PC-3 (cell line): ENCODE data around the gene LEF1. TPM values are rescaled to one million over a fixed set of nuclear protein-coding genes. Genes with fewer than 3 reads are reported as not detected.

ENCODE experiments used
- ATAC-seq: fragments of 200-7000 bp; cut with Tn5 transposase; 2 replicates; pipeline ENCODE4 v1.9.1; 2020; ENCODE audit warnings: mild to moderate bottlenecking, moderate library complexity
- Bru-seq: library from RNA; stranded (reverse); fragments of 400-500 nt; gene quantifications from one replicate; lab custom pipeline; 2021; lab: Mats Ljungman, UMichigan
- BruChase-seq, 2 experiments: library from RNA; stranded (reverse); fragments of 400-500 nt; gene quantifications; one replicate each; lab custom pipeline; 2021; lab: Mats Ljungman, UMichigan
- BruUV-seq: library from RNA; stranded (reverse); fragments of 400-500 nt; replicated peaks from 2 replicates; lab custom pipeline; 2021; lab: Mats Ljungman, UMichigan
- CTCF ChIA-PET: fragments of 300-600 bp; sonication (Branson Sonifier 250); formaldehyde crosslinking; loops from one replicate; lab custom pipeline; 2022; ENCODE audit warnings: antibody characterized with exemption; lab: Charles Lee
- POLR2A ChIA-PET: fragments of 300-600 bp; sonication (Branson Sonifier 250); formaldehyde crosslinking; loops from one replicate; lab custom pipeline; 2022; ENCODE audit warnings: antibody characterized with exemption; ENCODE audit not compliant: unreplicated experiment; lab: Charles Lee
- DNase-seq: peaks from one replicate; pipeline ENCODE4 v3.0.0-alpha.2; 2015
- H2AFZ ChIP-seq: fragments of 300-600 bp; sonication (generic); 2 replicates; pipeline ENCODE4 v1.6.0; 2016; ENCODE audit warnings: antibody characterized with exemption, low read length
- H3F3A ChIP-seq: fragments of 300-600 bp; sonication (generic); one replicate; pipeline ENCODE4 v1.6.0; 2017; ENCODE audit warnings: antibody characterized with exemption, low read length, control low read depth, mild to moderate bottlenecking; ENCODE audit not compliant: unreplicated experiment
- H3K27ac ChIP-seq: fragments of 300-600 bp; sonication (generic); 2 replicates; pipeline ENCODE4 v1.5.1; 2016; ENCODE audit warnings: mild to moderate bottlenecking, low read length
- H3K27me3 ChIP-seq: fragments of 300-600 bp; sonication (generic); 2 replicates; pipeline ENCODE4 v1.6.1; 2016; ENCODE audit warnings: low read length, mixed read lengths
- H3K36me3 ChIP-seq: fragments of 300-600 bp; sonication (generic); 2 replicates; pipeline ENCODE4 v1.6.1; 2016; ENCODE audit warnings: low read depth, mixed run types, low read length, mixed read lengths
- H3K4me1 ChIP-seq: fragments of 300-600 bp; sonication (generic); 2 replicates; pipeline ENCODE4 v1.5.1; 2016; ENCODE audit warnings: low read length; ENCODE audit not compliant: insufficient read depth
- H3K4me2 ChIP-seq: fragments of 300-600 bp; sonication (generic); 2 replicates; pipeline ENCODE4 v1.6.0; 2016; ENCODE audit warnings: low read length
- H3K4me3 ChIP-seq: fragments of 300-600 bp; sonication (generic); 2 replicates; pipeline ENCODE4 v1.5.1; 2016; ENCODE audit warnings: mild to moderate bottlenecking, low read length, mixed read lengths
- H3K79me2 ChIP-seq: fragments of 300-600 bp; sonication (generic); 2 replicates; pipeline ENCODE4 v1.6.1; 2017; ENCODE audit warnings: low read length, mixed read lengths
- H3K9ac ChIP-seq: fragments of 300-600 bp; sonication (generic); 2 replicates; pipeline ENCODE4 v1.6.0; 2016; ENCODE audit warnings: mild to moderate bottlenecking, low read length
- H3K9me2 ChIP-seq: fragments of 300-600 bp; sonication (generic); replicated peaks from 2 replicates; pipeline ENCODE4 v1.6.1; 2016; ENCODE audit warnings: mixed run types, low read length, mixed read lengths
- H3K9me3 ChIP-seq: fragments of 300-600 bp; sonication (generic); 2 replicates; pipeline ENCODE4 v1.6.1; 2016; ENCODE audit warnings: low read length, mixed read lengths
- H4K20me1 ChIP-seq: fragments of 300-600 bp; sonication (generic); 2 replicates; pipeline ENCODE4 v1.6.1; 2016; ENCODE audit warnings: low read length, mixed read lengths
- CTCF ChIP-seq: fragments of 300-600 bp; sonication (generic); conservative IDR thresholded peaks from 2 replicates; pipeline ENCODE4 v1.5.1; 2017; ENCODE audit warnings: antibody characterized with exemption, low read depth, mild to moderate bottlenecking, low read length
- EZH2 ChIP-seq: fragments of 300-600 bp; sonication (generic); IDR thresholded peaks from one replicate; pipeline ENCODE4 v1.6.1; 2017; ENCODE audit warnings: antibody characterized with exemption, mild to moderate bottlenecking, low read length; ENCODE audit not compliant: unreplicated experiment
- EZH2phosphoT487 ChIP-seq: fragments of 300-600 bp; sonication (generic); IDR thresholded peaks from 2 replicates; pipeline ENCODE4 v1.6.1; 2018; ENCODE audit warnings: mild to moderate bottlenecking, antibody characterized with exemption, low read length, borderline replicate concordance
- intact Hi-C: fragments of 100-400 bp; cut with micrococcal nuclease; formaldehyde crosslinking; loops from 2 replicates; pipeline ENCODE4 v1.9.0; 2023
- long read RNA-seq: library from polyadenylated mRNA; unstranded; transcript quantifications from one replicate; pipeline ENCODE4 v2.0.0, GENCODE V29; 2021; ENCODE audit not compliant: unreplicated experiment
- total RNA-seq: library from RNA; depleted of rRNA; stranded (reverse); fragments of >200 nt; gene quantifications from 2 replicates; pipeline ENCODE4 v1.2.3, GENCODE V29; 2014; rRNA removed

The LEF1 gene
- total RNA-seq (0.58 and 2.4 TPM in 2 replicates), Bru-seq, nascent RNA (percentile 22 among the genes with signal in this experiment), BruChase-seq, experiment 1, labeled RNA remaining after a 6-hour chase (percentile 12 among the genes with signal in this experiment), BruChase-seq, experiment 2, labeled RNA remaining after a 2-hour chase (percentile 12 among the genes with signal in this experiment)
- long read RNA-seq, partial matches to known transcripts, result 0 of 4 reads
- long read RNA-seq, other reads (novel, unspliced or antisense), result 1 of 4 reads

DNA sequence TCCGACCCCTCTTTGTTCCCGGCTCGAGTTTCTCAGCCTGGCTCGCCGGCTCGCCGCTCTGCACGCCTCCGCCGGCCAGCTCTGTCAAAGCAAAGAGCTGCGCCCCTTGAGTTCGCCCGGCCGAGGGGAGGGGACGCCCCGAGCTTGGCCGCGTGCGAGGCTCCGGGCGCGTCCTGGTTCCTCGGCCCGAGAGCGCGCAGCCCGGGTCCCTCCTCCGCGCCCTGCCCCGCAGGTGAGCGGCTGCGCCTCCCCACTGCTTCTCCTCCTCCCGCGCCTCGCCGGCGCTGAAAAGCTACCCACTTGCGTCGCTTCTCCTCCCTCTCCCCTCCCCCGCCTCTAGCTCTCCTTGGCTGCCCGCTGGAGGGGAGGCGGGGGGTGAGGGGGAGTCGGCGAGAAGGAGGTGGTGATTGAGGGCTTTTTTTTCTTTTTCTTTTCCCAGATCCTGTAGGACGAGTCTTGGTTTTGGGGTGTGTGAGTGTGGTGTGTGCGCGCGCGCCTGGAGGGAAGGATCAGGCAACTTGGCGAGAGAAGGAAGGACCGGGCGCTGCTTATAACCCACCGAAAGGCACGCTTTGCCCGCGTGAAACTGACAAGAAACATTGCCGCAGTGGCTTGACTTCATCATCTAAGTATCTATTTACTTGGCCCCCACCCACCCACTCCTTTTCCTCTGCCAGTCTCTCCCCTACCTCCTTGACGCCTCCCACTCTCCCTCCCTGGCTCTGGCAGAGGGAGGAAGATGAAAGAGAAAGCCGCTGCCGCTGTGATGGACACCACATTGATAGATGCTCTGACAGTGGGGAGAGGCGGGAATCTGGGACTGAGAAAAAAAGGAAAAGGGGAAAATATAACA, at the start of gene LEF1:
Gene LEF1, minus strand, starts transcription at position 262 of the 853 bp plus-strand sequence. CDS start 1,165 bp downstream, outside the sequence.
- peak within 1 kb of the TSS; percentile 94 for H3K4me2 ChIP-seq
- H3K27me3 ChIP-seq, result peaks cover 73% of the 10 kb centered on the region
- DNase-seq, result peak; percentile 20
- CTCF ChIA-PET, result no interaction called here
- POLR2A ChIA-PET, result interaction anchor here (0.8 kb wide), 1 partner anchor 144 kb away, joined by 13 read pairs; no protein-coding TSS in a partner anchor
- H3K4me1 ChIP-seq, result no peaks in the 10 kb centered on the region
- peak within 1 kb of the TSS; percentile 69 for H3K4me3 ChIP-seq
- no peaks in the 10 kb centered on the region for H3K9me3 ChIP-seq
- intact Hi-C loops, result loop anchor here (5.0 to 10.0 kb wide), 2 partner anchors 52 to 104 kb away; no protein-coding TSS in a partner anchor
- no TSS peak for BruUV-seq
- no peak within 1 kb of the TSS for H3K9ac ChIP-seq
- peak within 1 kb of the TSS; percentile 81 for H2AFZ ChIP-seq
- no peaks in the 10 kb centered on the region for H3F3A ChIP-seq
- no peak for TF ChIP-seq EZH2
- peak; percentile 54; the same call in 1 of the 2 replicates for TF ChIP-seq EZH2phosphoT487
- no peak for TF ChIP-seq CTCF
- H4K20me1 ChIP-seq, result no peaks in the 10 kb centered on the region
- H3K79me2 ChIP-seq, result no peaks in the 10 kb centered on the region
- H3K9me2 ChIP-seq, result no peaks in the 10 kb centered on the region
- H3K27ac ChIP-seq, result no peak within 1 kb of the TSS
- peak; percentile 39 for ATAC-seq
- no peaks in the 10 kb centered on the region for H3K36me3 ChIP-seq

GRCh38 chr4:108216510-108216909, 47.8 kb upstream of the LEF1 start:
- H3K9ac ChIP-seq, result no peak overlapping the region
- H4K20me1 ChIP-seq, result no peaks in the 10 kb centered on the region
- no TSS peak for BruUV-seq
- H3K9me2 ChIP-seq, result no peaks in the 10 kb centered on the region
- TF ChIP-seq EZH2, result no peak
- no peak for TF ChIP-seq EZH2phosphoT487
- TF ChIP-seq CTCF, result no peak
- DNase-seq, result no peak
- H3K9me3 ChIP-seq, result no peaks in the 10 kb centered on the region
- no peaks in the 10 kb centered on the region for H3K36me3 ChIP-seq
- 0 out of 2 replicates have a peak, but pooled peaks cover 10% of the 10 kb centered on the region for H3K4me1 ChIP-seq
- no peaks in the 10 kb centered on the region for H3F3A ChIP-seq
- intact Hi-C loops, result no loop called here
- ATAC-seq, result no peak
- H3K4me3 ChIP-seq, result no peak overlapping the region
- H3K79me2 ChIP-seq, result no peaks in the 10 kb centered on the region
- H3K4me2 ChIP-seq, result no peak overlapping the region
- ChIA-PET POLR2A (no interaction called here), CTCF (no interaction called here)
- H3K27me3 ChIP-seq, result no peaks in the 10 kb centered on the region
- no peak overlapping the region for H2AFZ ChIP-seq
- no peak overlapping the region for H3K27ac ChIP-seq
